ENCODE measurements around the gene NCAM1. TPM values are rescaled to one million over a fixed set of nuclear protein-coding genes. Genes with fewer than 3 reads are reported as not detected.

The NCAM1 gene
- total RNA-seq, 1 experiment from 2014 or later = 0.22 TPM

- RAD21 ChIA-PET (ENCODE audit: low non-redundant PET in 1 of 2, low total read pairs in 2 of 2, uncharacterized antibody in 2 of 2, unreplicated experiment in 2 of 2) = no interaction called here
- Histone ChIP-seq H2AFZ (ENCODE audit: low read depth, low read length, poor library complexity, severe bottlenecking) (no peak overlapping the region), H3K79me2 (ENCODE audit: insufficient read depth, low read length) (no peaks in the 10 kb centered on the region), H3K4me1 (ENCODE audit: control insufficient read depth in 1 of 2, insufficient read depth in 2 of 2, low read length in 2 of 2) (no peaks in the 10 kb centered on the region), H3K4me2 (ENCODE audit: low read length) (no peak overlapping the region), H3K4me3 (replicated peaks in 1 of 2; ENCODE audit: low read depth in 1 of 2, low read length in 2 of 2) (no peak overlapping the region), H3K27me3 (ENCODE audit: insufficient read depth, low read length) (peaks cover 45% of the 10 kb centered on the region), H3K9me3 (ENCODE audit: control insufficient read depth in 1 of 2, insufficient read depth in 1 of 2, low read depth in 1 of 2, low read length in 2 of 2) (no peaks in the 10 kb centered on the region), H4K20me1 (ENCODE audit: insufficient read depth) (no peaks in the 10 kb centered on the region), H3K27ac (ENCODE audit: low read depth, low read length) (no peak overlapping the region), H3K9ac (ENCODE audit: low read length) (no peak overlapping the region), H3K36me3 (ENCODE audit: control insufficient read depth in 1 of 2, insufficient read depth in 2 of 2, low read length in 2 of 2) (no peaks in the 10 kb centered on the region), H3K9me2 (ENCODE audit: insufficient read depth) (no peaks in the 10 kb centered on the region)
- CTCF ChIA-PET = no interaction called here
- intact Hi-C loops (cut with micrococcal nuclease) = no loop called here
- BruUV-seq (replicated peaks) = no TSS peak
- TF ChIP-seq SP1 (IDR thresholded peaks at IDR 0.05; ENCODE audit: low read depth) = no peak
- TF ChIP-seq ATF3 (IDR thresholded peaks at IDR 0.05) = no peak
- TF ChIP-seq REST (IDR thresholded peaks at IDR 0.05; ENCODE audit: low read depth) = no peak
- TF ChIP-seq FOSL1 (IDR thresholded peaks at IDR 0.05; ENCODE audit: low read depth) = no peak
- TF ChIP-seq CEBPB (IDR thresholded peaks at IDR 0.05; ENCODE audit: low read depth) = no peak
- no peak for TF ChIP-seq ZBTB33 (IDR thresholded peaks at IDR 0.05; ENCODE audit: extremely low read depth, insufficient replicate concordance, low read length)
- TF ChIP-seq ELF1 (IDR thresholded peaks at IDR 0.05; ENCODE audit: borderline replicate concordance, low read depth) = no peak
- no peak for TF ChIP-seq RAD21 (IDR thresholded peaks at IDR 0.05; ENCODE audit: low read depth)
- no peak for TF ChIP-seq EZH2 (IDR thresholded peaks at IDR 0.05)
- TF ChIP-seq EZH2phosphoT487 (IDR thresholded peaks at IDR 0.05; ENCODE audit: borderline replicate concordance) = no peak
- no peak for TF ChIP-seq SRF (IDR thresholded peaks at IDR 0.05; ENCODE audit: low read depth)
- no peak for TF ChIP-seq YY1 (IDR thresholded peaks at IDR 0.05; ENCODE audit: extremely low read depth, insufficient replicate concordance, low read depth, low read length)
- TF ChIP-seq CBX3 (IDR thresholded peaks at IDR 0.05; ENCODE audit: low read depth) = no peak
- TF ChIP-seq ZNF274 (IDR thresholded peaks at IDR 0.05; ENCODE audit: low read depth, low read length) = no peak
- TF ChIP-seq TCF7L2 (IDR thresholded peaks at IDR 0.05; ENCODE audit: borderline replicate concordance, extremely low read depth, insufficient read depth, insufficient read length) = no peak
- TF ChIP-seq JUND (IDR thresholded peaks at IDR 0.05) = no peak
- TF ChIP-seq MAX (IDR thresholded peaks at IDR 0.05) = no peak
- no peak for TF ChIP-seq EGR1 (IDR thresholded peaks at IDR 0.05; ENCODE audit: low read depth)
- no peak for TF ChIP-seq SIN3A (IDR thresholded peaks at IDR 0.05; ENCODE audit: low read depth)
- POLR2A ChIA-PET = no interaction called here
- ATAC-seq (no peak), DNase-seq (ENCODE audit: low read depth, low spot score) (no peak)
Observed at GRCh38 chr11:113166280-113166679, 205.1 kb downstream of the NCAM1 start.
